Prostate gland (tissue), 2 donors: Measurements from ENCODE around the gene DCC.

Experiments used
- POLR2A ChIP-seq: fragments of 450-650 bp; IDR thresholded peaks from one replicate; pipeline ENCODE4 v1.6.1; 2016; ENCODE audit warnings: antibody characterized with exemption, mild to moderate bottlenecking
- POLR2AphosphoS5 ChIP-seq: sonication (generic); formaldehyde crosslinking; IDR thresholded peaks from one replicate; pipeline ENCODE4 v1.6.1; 2017; ENCODE audit warnings: antibody characterized with exemption
- TF ChIP-seq, protein P1 (sequence below), 4 experiments: fragments of 200-600 bp in 2 of 4; fragments of 450-650 bp in 2 of 4; sonication (generic) in 2 of 4; IDR thresholded peaks; 1 replicate in 3 of 4; 2 replicates in 1 of 4; pipeline ENCODE4 v1.5.1; 2016 to 2019; ENCODE audit warnings: antibody characterized with exemption in 4 of 4, mild to moderate bottlenecking in 2 of 4, moderate library complexity in 2 of 4

DNA sequence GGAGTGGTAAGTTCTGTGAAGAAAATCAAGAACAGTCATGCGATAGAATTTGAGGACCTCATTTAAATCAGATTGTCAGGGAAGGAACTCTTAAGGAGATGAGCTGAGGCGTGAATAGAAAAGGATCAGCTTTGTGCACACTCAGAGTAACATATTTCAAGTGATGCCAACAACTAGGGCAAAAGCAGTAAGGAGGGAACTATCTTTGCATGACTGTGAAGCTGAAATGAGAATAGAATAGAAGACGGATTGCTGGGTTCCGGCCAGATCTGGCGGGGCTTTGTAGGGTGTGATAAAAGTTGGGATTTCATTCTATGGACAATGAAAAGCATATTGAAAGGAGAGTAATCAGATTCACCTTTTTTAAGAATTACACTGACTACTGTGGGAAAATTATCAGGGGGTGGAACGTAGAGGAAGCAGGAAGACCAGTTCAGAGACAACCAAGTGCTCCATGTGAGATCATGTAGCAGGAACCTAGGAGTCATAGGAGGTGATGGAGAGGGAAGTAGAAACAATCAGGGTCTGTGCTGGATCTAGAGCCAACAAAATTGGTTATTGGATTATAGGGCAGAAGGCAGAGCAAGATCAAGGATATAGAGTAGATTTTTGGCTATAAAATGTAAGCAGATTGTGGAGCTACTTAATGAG, 884.3 kb downstream of the DCC start:
- TF ChIP-seq, protein P1, sequence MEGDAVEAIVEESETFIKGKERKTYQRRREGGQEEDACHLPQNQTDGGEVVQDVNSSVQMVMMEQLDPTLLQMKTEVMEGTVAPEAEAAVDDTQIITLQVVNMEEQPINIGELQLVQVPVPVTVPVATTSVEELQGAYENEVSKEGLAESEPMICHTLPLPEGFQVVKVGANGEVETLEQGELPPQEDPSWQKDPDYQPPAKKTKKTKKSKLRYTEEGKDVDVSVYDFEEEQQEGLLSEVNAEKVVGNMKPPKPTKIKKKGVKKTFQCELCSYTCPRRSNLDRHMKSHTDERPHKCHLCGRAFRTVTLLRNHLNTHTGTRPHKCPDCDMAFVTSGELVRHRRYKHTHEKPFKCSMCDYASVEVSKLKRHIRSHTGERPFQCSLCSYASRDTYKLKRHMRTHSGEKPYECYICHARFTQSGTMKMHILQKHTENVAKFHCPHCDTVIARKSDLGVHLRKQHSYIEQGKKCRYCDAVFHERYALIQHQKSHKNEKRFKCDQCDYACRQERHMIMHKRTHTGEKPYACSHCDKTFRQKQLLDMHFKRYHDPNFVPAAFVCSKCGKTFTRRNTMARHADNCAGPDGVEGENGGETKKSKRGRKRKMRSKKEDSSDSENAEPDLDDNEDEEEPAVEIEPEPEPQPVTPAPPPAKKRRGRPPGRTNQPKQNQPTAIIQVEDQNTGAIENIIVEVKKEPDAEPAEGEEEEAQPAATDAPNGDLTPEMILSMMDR (IDR thresholded peaks at IDR 0.05): no peak
- TF ChIP-seq POLR2A (no peak), POLR2AphosphoS5 (no peak)
